ENCODE results near the gene NINJ2.

The NINJ2 gene

DNA sequence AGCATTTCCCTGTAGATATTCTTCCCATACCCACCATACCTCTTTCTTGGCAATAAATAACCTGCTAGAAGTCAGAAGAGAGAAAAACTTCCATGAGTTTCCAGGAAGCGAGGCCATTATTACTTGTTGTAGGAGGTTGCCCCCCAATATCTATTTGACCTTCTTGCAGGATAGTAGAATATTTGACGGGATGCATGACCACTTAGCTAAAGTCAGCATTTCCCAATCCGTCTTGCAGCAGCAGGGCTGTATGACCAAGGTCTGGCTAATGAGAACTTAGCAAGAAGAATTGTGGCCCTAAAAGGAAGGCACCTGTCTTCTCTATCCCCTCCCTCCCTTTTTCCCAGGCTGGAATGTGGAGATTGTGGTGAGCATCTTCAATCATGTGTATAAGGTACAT, 51.5 kb downstream of the NINJ2 start:
- no peak for DNase-seq

DNA sequence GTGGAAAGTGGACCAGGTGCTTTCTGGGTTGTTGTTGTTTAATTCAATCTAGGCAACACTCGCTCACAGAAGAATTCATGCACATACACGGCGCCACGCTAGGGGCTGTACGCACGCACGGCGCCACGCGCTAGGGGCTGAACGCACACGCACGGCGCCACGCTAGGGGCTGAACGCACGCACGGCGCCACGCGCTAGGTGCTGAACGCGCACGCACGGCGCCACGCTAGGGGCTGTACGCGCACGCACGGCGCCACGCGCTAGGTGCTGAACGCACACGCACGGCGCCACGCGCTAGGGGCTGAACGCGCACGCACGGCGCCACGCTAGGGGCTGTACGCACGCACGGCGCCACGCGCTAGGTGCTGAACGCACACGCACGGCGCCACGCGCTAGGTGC, 54.3 kb downstream of the NINJ2 start:
- no peak for DNase-seq

DNA sequence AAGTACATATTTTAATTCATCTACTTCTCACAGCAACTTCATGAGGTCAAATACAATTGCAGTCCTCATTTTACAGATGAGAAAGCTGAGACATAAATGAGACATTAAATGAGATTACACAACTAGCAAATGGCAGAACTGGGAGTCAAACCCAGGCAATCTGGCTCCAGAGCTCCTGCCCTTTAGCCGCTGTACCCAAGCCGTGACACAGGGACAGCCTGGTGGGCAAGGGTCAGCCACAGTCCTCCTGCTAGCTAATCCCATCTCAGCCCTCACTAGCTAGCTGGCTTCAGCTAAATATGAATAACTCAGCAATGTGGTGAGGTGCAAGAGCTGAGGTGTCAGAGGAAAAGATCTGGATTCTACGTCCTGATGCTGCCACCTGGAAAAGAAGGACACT, 54.8 kb downstream of the NINJ2 start:
- no peak for DNase-seq

GRCh38 chr12:607541-608001, 55.7 kb downstream of the NINJ2 start:
- DNase-seq = no peak

- DNase-seq = no peak
Observed at GRCh38 chr12:604956-605355, 58.3 kb downstream of the NINJ2 start.

DNA sequence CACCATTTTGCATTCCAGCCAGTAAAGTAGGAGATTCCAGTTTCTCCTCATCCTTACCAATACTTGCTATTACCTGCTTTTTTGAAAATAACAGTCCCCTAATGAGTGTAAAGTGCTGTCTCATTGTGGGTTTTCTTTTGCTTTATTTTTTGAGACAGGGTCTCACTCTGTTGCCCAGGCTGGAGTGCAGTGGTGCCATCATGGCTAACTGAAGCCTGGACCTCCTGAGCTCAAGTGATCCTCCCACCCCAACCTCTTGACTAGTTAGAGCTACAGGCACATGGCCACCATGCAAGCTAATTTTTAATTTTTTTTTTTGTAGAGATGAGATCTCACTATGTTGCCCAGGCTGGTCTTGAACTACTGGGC, 60.6 kb downstream of the NINJ2 start:
- DNase-seq = no peak

DNA sequence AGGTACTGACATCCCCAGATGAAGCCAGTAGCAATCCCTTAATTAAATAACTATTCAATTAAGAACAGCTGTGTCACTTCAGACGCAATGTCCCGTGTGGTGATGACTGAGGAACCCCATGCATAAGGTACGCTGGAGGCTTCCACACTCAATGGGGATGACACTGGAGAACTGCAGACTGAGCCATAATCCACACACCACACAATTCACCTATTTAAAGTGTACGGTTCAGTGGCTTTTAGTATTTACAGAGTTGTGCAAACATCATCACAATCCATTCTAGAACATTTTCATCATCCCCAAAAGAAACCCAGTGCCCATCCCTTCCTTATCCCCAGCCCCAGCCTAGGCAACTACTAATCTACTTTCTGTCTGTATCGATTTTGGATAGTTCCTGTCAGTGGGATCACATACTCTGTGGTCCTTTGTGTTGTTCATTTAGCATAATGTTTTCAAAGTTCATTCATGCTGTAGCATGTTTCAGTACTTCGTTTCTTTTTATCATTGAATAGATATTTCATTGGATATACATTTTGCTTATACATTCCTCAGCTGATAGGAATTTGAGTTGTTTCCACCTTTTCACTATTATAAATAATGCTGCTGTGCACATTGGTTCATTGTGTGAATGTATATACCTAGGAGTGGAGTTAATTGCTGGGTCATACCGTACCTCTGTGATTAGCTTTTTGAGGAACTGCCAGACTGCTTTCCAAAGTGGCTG, 61.1 kb downstream of the NINJ2 start:
- DNase-seq = no peak

- DNase-seq = no peak
Observed at GRCh38 chr12:599756-600155, 63.5 kb downstream of the NINJ2 start.

DNA sequence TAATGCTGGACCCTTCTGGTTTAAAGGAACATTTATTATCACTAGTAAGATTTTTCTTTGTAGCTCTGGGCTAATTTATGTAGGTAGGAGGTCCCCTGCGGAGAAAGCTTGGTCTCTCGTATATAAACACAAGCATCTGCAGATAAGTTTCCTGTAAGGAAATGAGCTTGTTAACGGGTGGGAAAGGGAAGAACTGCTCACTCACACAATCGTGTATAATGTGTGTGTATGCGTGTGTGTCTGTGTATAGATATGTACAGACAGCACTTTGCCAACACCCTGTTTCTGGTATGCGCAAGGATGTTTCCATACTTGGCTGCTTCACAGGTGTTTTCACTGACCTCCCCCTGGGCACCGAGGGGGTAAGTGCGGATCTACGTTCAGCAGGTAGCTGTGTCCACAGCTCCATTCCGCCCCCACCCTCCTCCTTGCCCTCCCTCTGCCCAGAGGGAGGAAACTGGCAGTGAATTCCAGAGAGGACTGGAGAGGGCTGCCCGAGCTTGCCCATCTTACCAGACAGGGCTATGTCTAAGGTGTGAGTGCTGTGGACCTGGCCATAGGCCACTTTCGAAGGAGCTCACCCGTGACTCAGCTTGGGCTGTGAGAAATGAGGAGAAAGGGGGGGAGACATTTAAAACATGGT, 65.2 kb downstream of the NINJ2 start:
- no peak for DNase-seq

DNA sequence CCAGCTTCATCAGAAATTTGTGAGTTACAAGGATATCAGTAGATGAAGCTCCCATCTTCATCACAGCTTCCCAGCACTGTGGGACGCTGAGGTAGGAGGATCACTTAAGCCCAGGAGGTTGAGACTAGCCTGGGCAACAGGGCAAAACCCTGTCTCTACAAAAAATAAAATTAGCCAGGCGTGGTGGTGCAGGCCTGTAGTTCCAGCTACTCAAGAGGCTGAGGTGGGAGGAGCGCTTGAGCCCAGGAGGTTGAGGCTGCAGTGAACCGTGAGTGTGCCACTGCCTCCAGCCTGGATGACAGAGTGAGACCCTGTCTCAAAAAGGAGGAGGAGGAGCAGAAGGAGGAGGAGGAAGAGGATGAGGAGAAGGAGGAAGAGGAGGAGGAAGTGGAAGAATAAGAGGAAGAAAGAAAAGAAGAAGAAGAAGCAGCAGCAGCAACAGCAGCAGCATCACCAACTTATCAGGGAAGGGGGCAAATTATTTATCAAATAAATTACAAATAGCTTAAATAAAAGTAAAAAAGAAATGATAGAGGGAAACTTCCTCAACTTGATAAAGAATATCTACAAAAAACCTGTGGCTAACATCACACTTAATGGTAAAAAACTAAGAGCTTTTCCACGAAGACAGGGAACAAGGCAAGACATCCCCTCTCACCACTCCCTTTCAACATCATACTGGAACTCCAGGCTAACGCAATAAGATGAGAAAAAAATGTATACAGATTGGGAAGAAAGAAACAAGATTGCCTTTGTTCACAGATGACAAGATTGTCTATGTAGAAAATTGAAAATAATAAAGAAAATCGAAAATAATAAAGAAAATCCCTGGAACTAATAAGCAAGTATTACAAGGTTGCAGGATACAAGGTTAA, 69.6 kb downstream of the NINJ2 start:
- DNase-seq = no peak

DNA sequence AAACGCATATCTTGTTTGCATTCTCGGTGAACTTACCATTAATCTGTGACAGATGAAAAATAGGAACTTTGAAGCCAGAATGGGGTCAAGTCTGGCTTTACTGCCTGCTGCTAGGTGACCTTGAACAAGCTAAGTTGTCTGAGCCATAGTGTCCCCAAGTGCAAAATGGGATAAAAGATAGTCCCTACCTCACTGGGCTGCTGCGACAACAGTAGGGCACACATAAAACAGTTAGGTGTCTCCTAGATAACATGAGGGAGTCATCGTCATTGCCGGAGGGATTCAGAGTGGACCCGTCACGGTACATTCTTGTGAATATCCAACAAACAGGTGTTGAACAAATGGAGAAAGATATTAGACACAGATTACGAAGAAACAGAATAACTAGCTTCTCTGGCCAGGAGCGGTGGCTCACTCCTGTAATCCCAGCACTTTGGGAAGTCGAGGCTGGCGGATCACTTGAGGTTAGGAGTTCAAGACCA, 71.2 kb downstream of the NINJ2 start:
- no peak for DNase-seq

DNA sequence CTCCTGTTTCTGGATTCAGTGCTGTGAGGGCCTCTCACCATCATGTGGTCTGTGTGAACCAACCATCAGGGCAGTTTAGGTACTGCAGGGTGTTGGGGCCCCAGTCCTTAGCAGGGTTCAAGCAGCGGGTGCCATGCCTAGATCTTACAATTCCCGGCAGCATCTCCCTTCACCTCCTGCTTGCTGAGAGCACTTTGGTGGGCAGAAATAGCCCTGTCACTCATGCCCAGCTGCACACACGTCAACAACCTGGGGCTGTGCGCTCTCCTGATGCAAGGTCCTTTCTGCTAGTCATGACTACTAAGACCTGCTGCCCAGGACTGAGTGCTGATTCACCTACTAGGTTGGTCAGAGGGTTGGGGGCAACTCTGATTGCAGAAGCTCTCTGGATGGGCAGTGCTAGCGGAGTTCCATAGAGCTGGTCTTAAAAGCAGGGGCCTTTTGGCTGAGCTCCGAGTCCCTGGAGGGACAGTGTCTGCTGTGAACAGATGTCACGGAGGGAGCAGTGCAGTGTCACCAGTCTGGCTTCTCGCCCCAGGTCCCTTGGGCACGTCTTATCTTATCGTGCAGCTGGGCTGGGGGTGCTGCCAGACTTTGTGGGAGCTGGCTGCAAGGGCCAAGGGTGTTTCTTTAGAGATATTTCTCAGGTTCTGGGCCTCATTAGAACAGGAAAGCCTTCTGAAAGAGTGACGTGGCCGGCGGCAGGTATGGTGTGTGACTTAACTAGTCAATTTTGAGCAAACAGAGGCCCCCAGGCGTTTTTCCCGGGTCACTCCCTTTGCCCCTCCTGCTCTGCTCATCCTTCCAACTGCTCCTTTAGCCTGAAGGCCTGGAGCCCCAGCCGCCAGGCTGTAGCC, 71.8 kb downstream of the NINJ2 start:
- no peak for DNase-seq

DNA sequence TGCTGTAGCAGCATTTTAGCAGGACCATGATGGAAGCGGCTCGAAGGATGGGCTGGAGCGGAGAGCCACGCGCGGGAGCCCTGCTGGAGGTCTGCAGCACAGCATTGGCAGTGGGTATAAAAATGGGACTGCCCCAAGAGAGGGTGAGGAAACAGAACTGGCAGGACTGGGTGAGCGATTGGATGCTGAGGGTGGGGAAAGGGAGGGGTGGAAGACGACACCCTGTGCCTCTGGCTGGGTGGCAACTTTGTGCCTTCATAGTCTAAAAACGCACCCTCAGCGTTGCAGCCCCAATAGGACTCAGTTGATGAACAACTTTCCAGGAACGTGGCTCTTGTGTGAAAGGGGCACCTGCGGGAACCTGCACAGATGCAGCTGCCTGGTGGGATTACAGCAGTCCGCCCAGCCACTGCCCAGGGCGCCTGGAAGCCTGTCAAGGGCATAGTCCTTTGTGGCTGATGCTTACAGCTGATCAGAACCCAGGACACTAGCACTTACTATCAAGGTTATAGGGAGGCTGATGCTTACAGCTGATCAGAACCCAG, 73.0 kb downstream of the NINJ2 start:
- DNase-seq = no peak

- DNase-seq = no peak
Observed at GRCh38 chr12:588646-589045, 74.6 kb downstream of the NINJ2 start.

GRCh38 chr12:588024-588322, 75.3 kb downstream of the NINJ2 start:
- DNase-seq = no peak

DNA sequence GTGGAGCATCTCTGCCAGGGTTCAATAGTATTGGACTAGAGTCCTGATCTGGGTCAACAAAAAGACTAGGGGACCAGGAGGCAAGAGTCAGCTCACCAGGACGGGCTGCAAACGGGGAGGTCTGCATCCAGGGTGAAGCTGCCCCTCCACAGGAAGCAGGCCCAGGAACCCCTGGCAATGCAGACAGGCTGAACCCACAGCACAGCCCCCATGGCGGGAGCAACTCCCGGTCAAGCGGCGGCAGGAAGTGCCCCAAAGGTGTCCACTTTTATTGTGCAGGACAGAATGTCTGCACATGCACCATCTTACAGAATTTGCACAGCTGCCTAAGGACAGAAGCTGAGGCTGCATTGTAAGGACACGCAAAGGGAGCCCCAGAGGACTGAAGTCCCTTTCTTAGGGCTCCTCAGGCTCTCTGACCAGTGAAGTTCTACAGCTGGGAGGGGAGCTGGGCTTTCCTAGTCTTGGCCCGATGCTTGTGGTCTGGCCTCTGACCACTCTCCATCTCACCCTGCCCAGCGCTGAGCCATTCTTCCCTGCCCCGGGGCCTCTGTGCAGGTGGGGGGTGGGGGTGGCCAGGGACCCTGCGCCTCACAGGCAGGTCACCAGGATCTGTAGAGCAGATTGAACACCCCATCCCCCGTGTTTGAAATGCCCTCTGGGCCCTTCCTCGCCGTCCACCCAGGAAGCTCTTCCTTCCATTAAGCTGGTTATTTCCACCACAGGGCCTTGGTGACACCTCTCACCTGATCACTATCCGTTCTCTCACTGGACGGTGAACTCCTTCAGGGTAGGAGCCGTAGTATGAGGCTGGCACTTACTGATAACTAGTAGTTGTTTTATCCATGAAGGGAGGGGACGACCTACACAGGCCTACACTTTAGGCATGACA, 75.9 kb downstream of the NINJ2 start:
- no peak for DNase-seq

DNA sequence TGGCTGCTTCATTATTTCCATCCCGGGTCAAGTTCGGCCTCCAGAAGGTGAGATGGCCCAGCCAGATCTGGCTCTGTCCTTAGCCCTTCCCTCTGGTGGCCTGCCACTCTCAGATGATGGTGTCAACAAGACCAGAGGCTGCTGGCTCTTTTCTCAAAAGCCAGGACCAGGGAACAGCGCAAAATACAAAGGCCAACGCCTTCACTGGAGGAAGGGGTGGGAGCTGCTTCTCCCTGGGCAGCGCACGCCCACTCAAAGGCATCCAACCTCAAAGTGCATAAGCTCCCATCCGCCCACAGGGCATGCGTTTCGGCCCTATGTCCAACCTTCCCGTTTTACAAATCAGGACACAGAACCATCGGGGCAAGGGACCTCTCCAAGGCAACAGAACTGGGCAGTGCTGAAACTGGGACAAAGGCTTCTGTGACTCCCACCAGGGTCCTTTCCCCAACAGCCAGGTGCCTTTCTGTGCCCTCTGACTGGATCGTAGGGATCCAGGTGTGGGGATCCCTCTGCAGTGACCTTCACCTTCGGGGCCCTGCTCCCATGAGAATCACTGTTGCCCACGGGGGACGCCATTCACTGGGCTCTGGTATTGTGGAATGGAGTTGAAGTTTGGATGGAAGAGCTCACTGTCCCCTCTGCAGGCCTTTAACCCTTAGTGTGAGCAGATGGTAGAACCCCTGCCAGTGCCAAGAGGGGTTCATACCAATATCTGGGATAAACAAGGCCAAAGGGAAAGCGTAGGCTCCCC, 76.8 kb downstream of the NINJ2 start:
- no peak for DNase-seq

GRCh38 chr12:585062-586061, 77.9 kb downstream of the NINJ2 start:
- no peak for DNase-seq

- no peak for DNase-seq
Observed at GRCh38 chr12:583251-583869, 79.9 kb downstream of the NINJ2 start.
